ENCODE results near the gene RBBP6. TPM values are rescaled to one million over a fixed set of nuclear protein-coding genes. Genes with fewer than 3 reads are reported as not detected.

The RBBP6 gene
- total and polyA plus RNA-seq, 9 of the 15 experiments (the other 6 are each of a cell fraction or from before 2014, with no cell fraction given), result 19.2 to 76.6 (median 42.7) TPM

- TF ChIP-seq MGA (IDR thresholded peaks at IDR 0.05), result no peak
- TF ChIP-seq RHOXF2B (CRISPR knock-in tag; conservative IDR thresholded peaks at IDR 0.05), result no peak
- TF ChIP-seq SRF (CRISPR knock-in tag; IDR thresholded peaks at IDR 0.05), result no peak
- no peak for TF ChIP-seq BMI1 (IDR thresholded peaks at IDR 0.05; ENCODE audit: low read length)
- no peak for TF ChIP-seq CBX3 (IDR thresholded peaks at IDR 0.05; ENCODE audit: borderline replicate concordance in 1 of 2, low read length in 2 of 2)
- TF ChIP-seq YY1 (IDR thresholded peaks at IDR 0.05; ENCODE audit: borderline replicate concordance in 1 of 3, control insufficient read depth in 1 of 3, extremely low read depth in 1 of 3, insufficient read depth in 3 of 3, insufficient read length in 1 of 3, insufficient replicate concordance in 2 of 3, low read depth in 1 of 3, low read length in 2 of 3), result peak in 1 of 3 experiments; percentile 36
- TF ChIP-seq RFX7 (CRISPR knock-in tag; IDR thresholded peaks at IDR 0.05), result no peak
- TF ChIP-seq HBP1 (CRISPR knock-in tag; IDR thresholded peaks at IDR 0.05), result no peak
- TF ChIP-seq MAFG (tag; conservative IDR thresholded peaks at IDR 0.05), result no peak
- no peak for TF ChIP-seq TRIM28 (IDR thresholded peaks at IDR 0.05)
- no peak for TF ChIP-seq ZNF384 (IDR thresholded peaks at IDR 0.05; ENCODE audit: low read depth, low read length)
- TF ChIP-seq ETS2 (tag; IDR thresholded peaks at IDR 0.05; ENCODE audit: borderline replicate concordance, poor library complexity, severe bottlenecking), result no peak
- peak; percentile 93 for TF ChIP-seq STAG1 (CRISPR knock-in tag; IDR thresholded peaks at IDR 0.05; ENCODE audit: borderline replicate concordance)
- TF ChIP-seq MTA3 (IDR thresholded peaks at IDR 0.05; ENCODE audit: borderline replicate concordance), result no peak
Observed at GRCh38 chr16:24504472-24505345, 34.7 kb upstream of the RBBP6 start (continued).
